HCT116 (cell line): ENCODE results near the gene CHST11. TPM values are rescaled to one million over a fixed set of nuclear protein-coding genes. Genes with fewer than 3 reads are reported as not detected.

ENCODE experiments used
- ATAC-seq: fragments of 200-7000 bp; cut with Tn5 transposase; 2 replicates; pipeline ENCODE4 v1.9.1; 2020; ENCODE audit warnings: mild to moderate bottlenecking, moderate library complexity
- BruUV-seq: library from RNA; stranded (reverse); fragments of 400-500 nt; replicated peaks from 2 replicates; lab custom pipeline; 2021; lab: Mats Ljungman, UMichigan
- CTCF ChIA-PET: fragments of 300-600 bp; sonication (Branson Sonifier 250); formaldehyde crosslinking; loops from one replicate; lab custom pipeline; 2021; ENCODE audit warnings: antibody characterized with exemption; lab: Charles Lee
- POLR2A ChIA-PET: fragments of 300-600, 350-600 bp; sonication (Branson Sonifier 250); formaldehyde crosslinking; loops from one replicate; lab custom pipeline; 2021; ENCODE audit warnings: antibody characterized with exemption; lab: Charles Lee
- RAD21 ChIA-PET, 2 experiments: fragments of 300-600 bp; sonication (Branson Sonifier 250); formaldehyde crosslinking; loops; one replicate each; lab custom pipeline; 2023; ENCODE audit warnings: low total read pairs in 2 of 2; ENCODE audit not compliant: uncharacterized antibody in 2 of 2, unreplicated experiment in 2 of 2, low non-redundant PET in 1 of 2; lab: Charles Lee
- DNase-seq: peaks from one replicate; pipeline ENCODE4 v3.0.0-alpha.2; 2010; ENCODE audit warnings: low read depth, low spot score
- H2AFZ ChIP-seq: fragments of 200-600 bp; shearing (Covaris generic), sonication (generic); 2 replicates; pipeline ENCODE4 v1.6.1; 2017; ENCODE audit warnings: low read depth, mixed run types, mixed read lengths, antibody characterized with exemption, low read length; ENCODE audit not compliant: poor library complexity, severe bottlenecking
- H3K27ac ChIP-seq: 2 replicates; pipeline ENCODE4 v1.5.1; 2012; ENCODE audit warnings: low read depth, low read length
- H3K27me3 ChIP-seq: fragments of 200-600 bp; sonication (generic); 2 replicates; pipeline ENCODE4 v1.6.1; 2016; ENCODE audit warnings: mixed run types, low read length, mixed read lengths; ENCODE audit not compliant: insufficient read depth
- H3K36me3 ChIP-seq, 2 experiments: fragments of 200-500 bp in 1 of 2; fragments of 200-600 bp in 1 of 2; sonication (Bioruptor generic) in 1 of 2; sonication (generic) in 1 of 2; 2 replicates each; pipeline versions ENCODE4 v1.5.1 to v1.6.1; 2014 to 2016; ENCODE audit warnings: low read length in 2 of 2, inconsistent platforms in 1 of 2, mixed read lengths in 1 of 2, mixed run types in 1 of 2; ENCODE audit not compliant: insufficient read depth in 2 of 2, control insufficient read depth in 1 of 2
- H3K4me1 ChIP-seq, 2 experiments: fragments of 200-600 bp in 1 of 2; sonication (generic) in 1 of 2; 2 replicates each; pipeline versions ENCODE4 v1.5.1 to v1.6.1; 2012 to 2017; ENCODE audit warnings: low read length in 2 of 2, inconsistent platforms in 1 of 2, mild to moderate bottlenecking in 1 of 2, mixed read lengths in 1 of 2, mixed run types in 1 of 2, moderate library complexity in 1 of 2; ENCODE audit not compliant: insufficient read depth in 2 of 2, control insufficient read depth in 1 of 2
- H3K4me2 ChIP-seq: fragments of 200-600 bp; sonication (generic); 2 replicates; pipeline ENCODE4 v1.6.1; 2017; ENCODE audit warnings: mixed run types, low read length, mixed read lengths
- H3K4me3 ChIP-seq, 2 experiments: fragments of 200-600 bp in 1 of 2; sonication (generic) in 1 of 2; replicated peaks in 1 of 2; 2 replicates each; pipeline ENCODE4 v1.5.1; 2011 to 2016; ENCODE audit warnings: low read length in 2 of 2, control low read depth in 1 of 2, low read depth in 1 of 2, mild to moderate bottlenecking in 1 of 2, mixed read lengths in 1 of 2, mixed run types in 1 of 2
- H3K79me2 ChIP-seq: fragments of 200-600 bp; sonication (generic); 2 replicates; pipeline ENCODE4 v1.6.1; 2017; ENCODE audit warnings: mild to moderate bottlenecking, mixed run types, low read length, moderate library complexity, mixed read lengths; ENCODE audit not compliant: insufficient read depth
- H3K9ac ChIP-seq: fragments of 200-600 bp; sonication (generic); 2 replicates; pipeline ENCODE4 v1.6.1; 2016; ENCODE audit warnings: low read length, mixed read lengths
- H3K9me2 ChIP-seq: fragments of 200-600 bp; sonication (generic), shearing (Covaris generic); 2 replicates; pipeline ENCODE4 v1.6.1; 2017; ENCODE audit warnings: mixed run types, mild to moderate bottlenecking, moderate library complexity; ENCODE audit not compliant: insufficient read depth
- H3K9me3 ChIP-seq, 2 experiments: fragments of 200-500 bp in 1 of 2; fragments of 200-600 bp in 1 of 2; sonication (Bioruptor generic) in 1 of 2; sonication (generic) in 1 of 2; 2 replicates each; pipeline ENCODE4 v1.6.1; 2014 to 2017; ENCODE audit warnings: low read length in 2 of 2, mixed read lengths in 2 of 2, inconsistent platforms in 1 of 2, low read depth in 1 of 2, mild to moderate bottlenecking in 1 of 2, mixed run types in 1 of 2, moderate library complexity in 1 of 2; ENCODE audit not compliant: control insufficient read depth in 1 of 2, insufficient read depth in 1 of 2
- H4K20me1 ChIP-seq: fragments of 200-600 bp; sonication (generic), shearing (Covaris generic); 2 replicates; pipeline ENCODE4 v1.6.1; 2017; ENCODE audit warnings: mixed run types, mild to moderate bottlenecking, moderate library complexity; ENCODE audit not compliant: insufficient read depth
- EGR1 ChIP-seq: IDR thresholded peaks from 2 replicates; pipeline ENCODE4 v1.6.1; 2012; ENCODE audit warnings: low read depth
- ELF1 ChIP-seq: IDR thresholded peaks from 2 replicates; pipeline ENCODE4 v1.6.1; 2012; ENCODE audit warnings: low read depth, borderline replicate concordance
- EZH2 ChIP-seq: fragments of 200-600 bp; sonication (generic); IDR thresholded peaks from 2 replicates; pipeline ENCODE4 v1.6.1; 2017; ENCODE audit warnings: antibody characterized with exemption, mixed run types
- FOSL1 ChIP-seq: IDR thresholded peaks from 2 replicates; pipeline ENCODE4 v1.6.1; 2012; ENCODE audit warnings: low read depth
- JUND ChIP-seq: IDR thresholded peaks from 2 replicates; pipeline ENCODE4 v1.6.1; 2012
- MAX ChIP-seq: IDR thresholded peaks from 2 replicates; pipeline ENCODE4 v1.6.1; 2012
- POLR2A ChIP-seq: IDR thresholded peaks from 2 replicates; pipeline ENCODE4 v1.7.0; 2011; ENCODE audit warnings: borderline replicate concordance; ENCODE audit not compliant: insufficient read depth, insufficient read length; ENCODE audit errors: extremely low read depth
- POLR2AphosphoS5 ChIP-seq: IDR thresholded peaks from 2 replicates; pipeline ENCODE4 v1.6.1; 2011; ENCODE audit warnings: mild to moderate bottlenecking, low read depth, low read length, moderate library complexity
- RAD21 ChIP-seq: IDR thresholded peaks from 2 replicates; pipeline ENCODE4 v1.6.1; 2012; ENCODE audit warnings: low read depth, mild to moderate bottlenecking
- REST ChIP-seq: IDR thresholded peaks from 2 replicates; pipeline ENCODE4 v1.6.1; 2012; ENCODE audit warnings: low read depth
- SP1 ChIP-seq: IDR thresholded peaks from 2 replicates; pipeline ENCODE4 v1.6.1; 2012; ENCODE audit warnings: low read depth
- SRF ChIP-seq: IDR thresholded peaks from 2 replicates; pipeline ENCODE4 v1.6.1; 2012; ENCODE audit warnings: low read depth
- YY1 ChIP-seq: IDR thresholded peaks from 2 replicates; pipeline ENCODE4 v1.6.1; 2011; ENCODE audit warnings: low read length, low read depth, moderate library complexity, mild to moderate bottlenecking; ENCODE audit not compliant: insufficient replicate concordance; ENCODE audit errors: extremely low read depth
- ZBTB33 ChIP-seq: IDR thresholded peaks from 2 replicates; pipeline ENCODE4 v1.6.1; 2011; ENCODE audit warnings: mild to moderate bottlenecking, low read length, moderate library complexity; ENCODE audit not compliant: insufficient replicate concordance; ENCODE audit errors: extremely low read depth
- ZFX ChIP-seq: fragments of 450-650 bp; IDR thresholded peaks from 2 replicates; pipeline ENCODE4 v1.6.1; 2017
- ZNF274 ChIP-seq: fragments of 200-500 bp; sonication (Bioruptor generic); IDR thresholded peaks from 2 replicates; pipeline ENCODE4 v1.6.1; 2014; ENCODE audit warnings: mild to moderate bottlenecking, low read depth, low read length, inconsistent platforms
- intact Hi-C: fragments of 100-400 bp; cut with micrococcal nuclease; formaldehyde crosslinking; loops from 2 replicates; pipeline ENCODE4 v1.10.0; 2022
- total RNA-seq: library from RNA; stranded (reverse); gene quantifications from one replicate; pipeline ENCODE4 v1.2.1, GENCODE V29; 2021; ENCODE audit not compliant: unreplicated experiment
- TF ChIP-seq, protein P1 (sequence below): IDR thresholded peaks from 2 replicates; pipeline ENCODE4 v1.6.1; 2012

CHST11 gene
- total RNA-seq, 1 experiment from 2014 or later = 10.1 TPM

DNA sequence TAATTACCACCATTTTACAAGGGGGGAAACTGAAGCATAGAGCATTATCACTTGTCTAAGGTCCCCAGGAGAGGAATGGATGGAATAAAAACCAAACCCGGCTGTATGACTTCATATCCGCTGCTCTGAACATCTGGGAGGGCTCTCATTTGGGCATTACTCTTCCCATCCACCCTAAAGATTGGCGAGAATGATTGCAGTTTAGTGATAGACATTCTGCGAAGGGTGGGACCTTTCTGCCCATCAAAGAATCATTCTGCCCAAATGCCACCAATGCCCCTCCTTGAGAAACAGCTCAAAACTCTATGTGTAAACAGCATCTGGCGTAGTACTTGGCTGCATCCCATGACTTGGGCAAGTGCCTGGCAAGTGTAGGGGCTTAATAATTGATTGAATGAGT is 11.6 kb downstream of the CHST11 start:
- H3K9ac ChIP-seq = no peak overlapping the region
- intact Hi-C loops = no loop called here
- no peaks in the 10 kb centered on the region for H3K9me2 ChIP-seq
- H4K20me1 ChIP-seq = no peaks in the 10 kb centered on the region
- no peak overlapping the region for H3K4me3 ChIP-seq
- no peaks in the 10 kb centered on the region for H3K9me3 ChIP-seq
- H3K4me1 ChIP-seq = peaks cover 0 to 3% of the 10 kb centered on the region in 2 experiments; a peak in 1 of 4 replicates
- TF ChIP-seq YY1 = no peak
- TF ChIP-seq REST = no peak
- no peak for TF ChIP-seq ZNF274
- TF ChIP-seq, protein P1, sequence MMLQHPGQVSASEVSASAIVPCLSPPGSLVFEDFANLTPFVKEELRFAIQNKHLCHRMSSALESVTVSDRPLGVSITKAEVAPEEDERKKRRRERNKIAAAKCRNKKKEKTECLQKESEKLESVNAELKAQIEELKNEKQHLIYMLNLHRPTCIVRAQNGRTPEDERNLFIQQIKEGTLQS = no peak
- no peak for TF ChIP-seq ZFX
- no peak for TF ChIP-seq SP1
- no peak for TF ChIP-seq POLR2AphosphoS5
- no peak for TF ChIP-seq EGR1
- no peak for TF ChIP-seq EZH2
- TF ChIP-seq JUND = no peak
- TF ChIP-seq RAD21 = no peak
- TF ChIP-seq POLR2A = no peak
- TF ChIP-seq ZBTB33 = no peak
- no peak for TF ChIP-seq MAX
- TF ChIP-seq ELF1 = no peak
- TF ChIP-seq SRF = no peak
- TF ChIP-seq FOSL1 = no peak
- DNase-seq = no peak
- H3K27ac ChIP-seq = no peak overlapping the region
- no peak overlapping the region for H2AFZ ChIP-seq
- no peak overlapping the region for H3K4me2 ChIP-seq
- CTCF ChIA-PET = no interaction called here
- H3K36me3 ChIP-seq = no peaks in the 10 kb centered on the region
- no peak for ATAC-seq
- POLR2A ChIA-PET = no interaction called here
- no peaks in the 10 kb centered on the region for H3K27me3 ChIP-seq
- RAD21 ChIA-PET = no interaction called here
- no peaks in the 10 kb centered on the region; the same call in 1 of the 2 replicates for H3K79me2 ChIP-seq
- BruUV-seq = no TSS peak
